GM23338 (cell line): ENCODE data around the gene RGL2. TPM values are rescaled to one million over a fixed set of nuclear protein-coding genes. Genes with fewer than 3 reads are reported as not detected.

Experiments
- ATAC-seq: fragments of 200-7000 bp; cut with Tn5 transposase; 3 replicates; pipeline ENCODE4 v1.9.1; 2020
- DNase-seq: peaks from one replicate; pipeline ENCODE4 v3.0.0-alpha.2; 2015; ENCODE audit warnings: low spot score
- H2AFZ ChIP-seq: fragments of 200-600 bp; sonication (generic); 2 replicates; pipeline ENCODE4 v1.8.0; 2016; ENCODE audit warnings: antibody characterized with exemption, mild to moderate bottlenecking, moderate library complexity
- H3F3A ChIP-seq: fragments of 200-600 bp; sonication (generic); replicated peaks from 2 replicates; pipeline ENCODE4 v1.8.0; 2017; ENCODE audit warnings: antibody characterized with exemption, mixed run types, low read depth
- H3K27ac ChIP-seq: fragments of 200-600 bp; sonication (generic); 2 replicates; pipeline ENCODE4 v1.6.1; 2016; ENCODE audit warnings: low read depth
- H3K27me3 ChIP-seq: fragments of 200-600 bp; sonication (generic); 2 replicates; pipeline ENCODE4 v1.8.0; 2016; ENCODE audit warnings: mild to moderate bottlenecking, mixed run types, moderate library complexity; ENCODE audit not compliant: insufficient read depth
- H3K36me3 ChIP-seq: fragments of 200-600 bp; sonication (generic); 2 replicates; pipeline ENCODE4 v1.8.0; 2016; ENCODE audit warnings: mild to moderate bottlenecking; ENCODE audit not compliant: insufficient read depth
- H3K4me1 ChIP-seq: fragments of 200-600 bp; sonication (generic); 2 replicates; pipeline ENCODE4 v1.8.0; 2016; ENCODE audit warnings: mild to moderate bottlenecking, moderate library complexity; ENCODE audit not compliant: insufficient read depth
- H3K4me2 ChIP-seq: fragments of 200-600 bp; sonication (generic); 2 replicates; pipeline ENCODE4 v1.7.1; 2017; ENCODE audit warnings: mixed run types
- H3K4me3 ChIP-seq: fragments of 200-600 bp; sonication (generic); 2 replicates; pipeline ENCODE4 v1.6.1; 2016; ENCODE audit warnings: mixed run types
- H3K79me2 ChIP-seq: fragments of 200-600 bp; sonication (generic); replicated peaks from 2 replicates; pipeline ENCODE4 v1.8.0; 2017; ENCODE audit warnings: mild to moderate bottlenecking; ENCODE audit not compliant: insufficient read depth
- H3K9me2 ChIP-seq: fragments of 200-600 bp; sonication (generic); 2 replicates; pipeline ENCODE4 v1.8.0; 2017; ENCODE audit not compliant: insufficient read depth
- H4K20me1 ChIP-seq: fragments of 200-600 bp; sonication (generic); replicated peaks from 2 replicates; pipeline ENCODE4 v1.8.0; 2017; ENCODE audit warnings: mild to moderate bottlenecking; ENCODE audit not compliant: insufficient read depth
- H3K27ac Mint-ChIP-seq: 2 replicates; pipeline ENCODE4 v1.8.0; 2020; ENCODE audit warnings: inconsistent platforms, mild to moderate bottlenecking, moderate library complexity, mixed read lengths
- H3K27me3 Mint-ChIP-seq: 3 replicates; pipeline ENCODE4 v1.8.0; 2022; ENCODE audit warnings: low read depth, mild to moderate bottlenecking, moderate library complexity, mixed read lengths, inconsistent platforms; ENCODE audit not compliant: insufficient read depth, poor library complexity
- H3K36me3 Mint-ChIP-seq: 3 replicates; pipeline ENCODE4 v1.8.0; 2021; ENCODE audit warnings: low read depth, mild to moderate bottlenecking, inconsistent platforms, moderate library complexity, mixed read lengths
- H3K4me1 Mint-ChIP-seq: 3 replicates; pipeline ENCODE4 v1.8.0; 2020; ENCODE audit warnings: mild to moderate bottlenecking, inconsistent platforms, mixed read lengths
- H3K4me3 Mint-ChIP-seq: 3 replicates; pipeline ENCODE4 v1.8.0; 2021; ENCODE audit warnings: moderate library complexity, mild to moderate bottlenecking, inconsistent platforms, mixed read lengths
- H3K9me3 Mint-ChIP-seq: 3 replicates; pipeline ENCODE4 v1.8.0; 2020; ENCODE audit warnings: moderate library complexity, mild to moderate bottlenecking, inconsistent platforms, mixed read lengths
- CREB1 ChIP-seq: fragments of 250-450 bp; sonication (Bioruptor Pico); IDR thresholded peaks from 2 replicates; pipeline ENCODE4 v1.5.0; 2020; ENCODE audit warnings: low read depth, mild to moderate bottlenecking, moderate library complexity
- EZH2 ChIP-seq: fragments of 200-600 bp; sonication (generic); IDR thresholded peaks from one replicate; pipeline ENCODE4 v1.8.0; 2017; ENCODE audit warnings: antibody characterized with exemption, mild to moderate bottlenecking, low read depth; ENCODE audit not compliant: unreplicated experiment
- EZH2phosphoT487 ChIP-seq: fragments of 200-600 bp; sonication (generic); IDR thresholded peaks from one replicate; pipeline ENCODE4 v1.8.1; 2018; ENCODE audit warnings: antibody characterized with exemption; ENCODE audit not compliant: unreplicated experiment
- JUNB ChIP-seq: IDR thresholded peaks from one replicate; pipeline ENCODE4 v1.6.1; 2016; ENCODE audit warnings: antibody characterized with exemption; ENCODE audit not compliant: unreplicated experiment
- NANOG ChIP-seq: IDR thresholded peaks from 2 replicates; pipeline ENCODE4 v1.6.1; 2016; ENCODE audit warnings: antibody characterized with exemption, borderline replicate concordance
- POLR2AphosphoS5 ChIP-seq: IDR thresholded peaks from 2 replicates; pipeline ENCODE4 v1.6.1; 2016; ENCODE audit warnings: antibody characterized with exemption, low read depth
- REST ChIP-seq: IDR thresholded peaks from one replicate; pipeline ENCODE4 v1.6.1; 2018; ENCODE audit warnings: antibody characterized with exemption; ENCODE audit not compliant: unreplicated experiment
- STAT1 ChIP-seq: IDR thresholded peaks from one replicate; pipeline ENCODE4 v1.6.1; 2016; ENCODE audit warnings: antibody characterized with exemption; ENCODE audit not compliant: unreplicated experiment
- ZNF114 ChIP-seq: fragments of 250-450 bp; sonication (Bioruptor Pico); IDR thresholded peaks from 2 replicates; pipeline ENCODE4 v1.5.0; 2020; ENCODE audit warnings: mild to moderate bottlenecking, moderate library complexity
- ZNF331 ChIP-seq: fragments of 250-450 bp; sonication (Bioruptor Pico); IDR thresholded peaks from 2 replicates; pipeline ENCODE4 v1.5.0; 2020; ENCODE audit warnings: low read depth, mild to moderate bottlenecking, moderate library complexity
- polyA plus RNA-seq: library from polyadenylated mRNA; unstranded; fragments of >200 nt; fragmentation: Nextera tagmentation; extraction: Ambion mirVana; gene quantifications from 2 replicates; pipeline ENCODE4 v1.2.1, GENCODE V29; 2016
- total RNA-seq: library from RNA; depleted of rRNA; stranded (reverse); fragments of >200 nt; shearing (Covaris generic); gene quantifications from 2 replicates; pipeline ENCODE4 v1.2.3, GENCODE V29; 2014

The RGL2 gene
- total and polyA plus RNA-seq, 2 experiments from 2014 or later, result 28.0 to 52.2 TPM

GRCh38 chr6:33279257-33279695 lies 19.5 kb downstream of the RGL2 start:
- Histone ChIP-seq H3K27me3 (no peaks in the 10 kb centered on the region), H2AFZ (no peak overlapping the region), H3K27ac (no peak overlapping the region), H3K4me3 (no peak overlapping the region), H3K9me2 (no peaks in the 10 kb centered on the region), H3K4me1 (peaks cover 32% of the 10 kb centered on the region), H3K4me2 (no peak overlapping the region), H3K36me3 (peaks cover 23% of the 10 kb centered on the region), H3F3A (peaks cover 50% of the 10 kb centered on the region), H3K79me2 (peaks cover 17% of the 10 kb centered on the region), H4K20me1 (peaks cover 24% of the 10 kb centered on the region)
- no peak for DNase-seq
- peaks cover 13% of the 10 kb centered on the region for H3K27me3 Mint-ChIP-seq
- TF ChIP-seq POLR2AphosphoS5 (no peak), EZH2phosphoT487 (no peak), EZH2 (no peak), REST (no peak), NANOG (no peak), STAT1 (no peak), JUNB (no peak)
- H3K9me3 Mint-ChIP-seq, result no peaks in the 10 kb centered on the region
- H3K4me1 Mint-ChIP-seq, result peaks cover 31% of the 10 kb centered on the region
- H3K27ac Mint-ChIP-seq, result no peak overlapping the region; the same call in 1 of the 2 replicates
- H3K36me3 Mint-ChIP-seq, result peaks cover 77% of the 10 kb centered on the region
- no peak overlapping the region for H3K4me3 Mint-ChIP-seq
- no peak for ATAC-seq

- Histone ChIP-seq H3K79me2 (peaks cover 21% of the 10 kb centered on the region), H3K36me3 (peaks cover 27% of the 10 kb centered on the region), H4K20me1 (peaks cover 28% of the 10 kb centered on the region), H3K4me3 (no peak overlapping the region), H3K4me2 (peak overlapping the region; percentile 100; the same call in 1 of the 2 replicates), H2AFZ (no peak overlapping the region), H3K9me2 (no peaks in the 10 kb centered on the region), H3K27ac (peak overlapping the region; percentile 39; the same call in 1 of the 2 replicates), H3F3A (peaks cover 55% of the 10 kb centered on the region), H3K27me3 (no peaks in the 10 kb centered on the region), H3K4me1 (peaks cover 37% of the 10 kb centered on the region)
- no peak overlapping the region for H3K27ac Mint-ChIP-seq
- DNase-seq (no peak), ATAC-seq (no peak)
- H3K4me1 Mint-ChIP-seq, result peaks cover 34% of the 10 kb centered on the region
- H3K9me3 Mint-ChIP-seq, result no peaks in the 10 kb centered on the region
- no peak overlapping the region for H3K4me3 Mint-ChIP-seq
- peaks cover 16% of the 10 kb centered on the region for H3K27me3 Mint-ChIP-seq
- H3K36me3 Mint-ChIP-seq, result peaks cover 77% of the 10 kb centered on the region
- TF ChIP-seq REST, result no peak
- no peak for TF ChIP-seq ZNF114 (CRISPR knock-in tag)
- no peak for TF ChIP-seq EZH2
- no peak for TF ChIP-seq JUNB
- TF ChIP-seq NANOG, result no peak
- no peak for TF ChIP-seq CREB1 (CRISPR knock-in tag)
- TF ChIP-seq ZNF331 (CRISPR knock-in tag), result no peak
- TF ChIP-seq POLR2AphosphoS5, result no peak
- TF ChIP-seq EZH2phosphoT487, result no peak
- no peak for TF ChIP-seq STAT1
Measured at GRCh38 chr6:33278810-33279209, 19.9 kb downstream of the RGL2 start.
